ENCODE measurements around the gene COG8.

DNA sequence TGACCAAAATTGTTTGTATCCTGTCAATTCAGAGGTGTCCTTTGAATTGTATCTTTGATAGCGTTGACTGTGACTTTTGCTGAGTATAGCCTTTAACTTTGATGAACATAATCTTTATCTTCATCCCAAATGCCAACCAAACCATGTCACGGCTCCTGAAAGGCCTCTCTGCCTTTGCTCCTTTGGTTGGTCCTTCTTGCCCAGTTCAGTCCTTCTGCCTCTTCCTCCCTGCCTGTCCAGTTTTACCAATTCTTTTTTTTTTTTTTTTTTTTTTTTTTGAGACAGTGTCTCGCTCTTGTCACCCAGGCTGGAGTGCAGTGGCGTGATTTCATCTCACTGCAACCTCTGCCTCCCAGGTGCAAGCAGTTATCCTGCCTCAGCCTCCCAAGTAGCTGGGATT is 41.1 kb downstream of the COG8 start:
- TF ChIP-seq EZH2phosphoT487 (IDR thresholded peaks at IDR 0.05; ENCODE audit: insufficient read depth, low read depth) (no peak), EZH2 (IDR thresholded peaks at IDR 0.05; ENCODE audit: insufficient read depth, poor library complexity, severe bottlenecking) (no peak)

All from GM23248 (cell line).